GM06990 (cell line): Measurements from ENCODE around the gene LINGO3.

ENCODE experiments used
- DNase-seq: peaks from one replicate; pipeline ENCODE4 v3.0.0-alpha.2; 2011; ENCODE audit not compliant: insufficient read length; ENCODE audit errors: extremely low read depth
- H3K27me3 ChIP-seq: replicated peaks from 2 replicates; pipeline ENCODE4 v1.6.0; 2011; ENCODE audit warnings: low read length; ENCODE audit not compliant: control insufficient read depth, insufficient read depth
- H3K36me3 ChIP-seq: 2 replicates; pipeline ENCODE4 v1.5.1; 2011; ENCODE audit warnings: low read length; ENCODE audit not compliant: control insufficient read depth, insufficient read depth
- H3K4me3 ChIP-seq: replicated peaks from 2 replicates; pipeline ENCODE4 v1.5.1; 2011; ENCODE audit warnings: low read depth, mild to moderate bottlenecking, control low read depth, low read length
- TF ChIP-seq, protein P1 (sequence below): IDR thresholded peaks from 2 replicates; pipeline ENCODE4 v1.5.1; 2011; ENCODE audit warnings: low read length, control low read depth, mild to moderate bottlenecking, inconsistent platforms; ENCODE audit not compliant: insufficient read depth, poor library complexity, severe bottlenecking

Gene LINGO3

DNA sequence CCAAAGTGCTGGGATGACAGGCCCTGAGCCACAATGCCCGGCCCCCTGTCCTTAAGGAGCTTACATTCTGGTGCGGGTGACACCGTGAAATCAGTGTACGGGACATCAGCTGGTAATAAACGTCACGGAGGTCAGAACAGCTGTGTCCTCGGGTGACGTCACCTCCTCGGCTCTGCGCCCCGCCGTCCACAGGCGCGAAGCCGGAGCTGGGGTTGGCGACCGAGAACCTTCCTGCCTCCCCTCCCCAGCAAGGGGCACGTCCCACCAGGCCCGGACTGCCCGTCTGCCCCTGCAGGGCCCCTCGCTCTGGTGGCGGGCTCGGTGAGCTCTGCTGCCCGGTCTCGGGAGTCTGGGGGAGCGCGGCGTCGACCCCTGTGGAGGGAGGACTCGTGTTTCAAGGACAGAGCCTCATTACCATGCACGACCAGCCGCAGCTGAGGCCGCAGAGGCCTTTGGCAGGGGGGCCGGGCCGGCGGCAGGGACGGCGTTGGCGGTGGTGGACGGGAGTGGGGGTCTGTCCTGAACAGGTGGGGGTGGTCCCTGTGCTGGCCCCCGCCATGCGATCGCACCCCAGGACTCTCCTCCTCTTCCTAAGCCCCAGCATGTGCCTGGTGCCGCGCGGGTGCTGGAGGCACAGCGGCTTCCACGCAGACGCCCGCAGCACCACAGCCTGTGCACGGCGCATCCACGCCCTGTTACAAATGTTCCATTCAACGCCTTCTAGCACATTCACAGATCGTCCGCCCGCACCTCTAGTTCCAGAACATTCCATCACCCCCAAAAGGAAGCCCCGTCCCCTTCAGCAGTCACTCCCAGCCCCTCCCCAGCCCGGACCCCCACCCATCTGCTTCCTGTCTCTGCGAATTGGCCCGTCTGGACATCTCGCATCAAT, 5.4 kb downstream of the LINGO3 start:
- no peaks in the 10 kb centered on the region; the same call in 1 of the 2 replicates for H3K27me3 ChIP-seq
- no peak overlapping the region for H3K4me3 ChIP-seq
- TF ChIP-seq, protein P1, sequence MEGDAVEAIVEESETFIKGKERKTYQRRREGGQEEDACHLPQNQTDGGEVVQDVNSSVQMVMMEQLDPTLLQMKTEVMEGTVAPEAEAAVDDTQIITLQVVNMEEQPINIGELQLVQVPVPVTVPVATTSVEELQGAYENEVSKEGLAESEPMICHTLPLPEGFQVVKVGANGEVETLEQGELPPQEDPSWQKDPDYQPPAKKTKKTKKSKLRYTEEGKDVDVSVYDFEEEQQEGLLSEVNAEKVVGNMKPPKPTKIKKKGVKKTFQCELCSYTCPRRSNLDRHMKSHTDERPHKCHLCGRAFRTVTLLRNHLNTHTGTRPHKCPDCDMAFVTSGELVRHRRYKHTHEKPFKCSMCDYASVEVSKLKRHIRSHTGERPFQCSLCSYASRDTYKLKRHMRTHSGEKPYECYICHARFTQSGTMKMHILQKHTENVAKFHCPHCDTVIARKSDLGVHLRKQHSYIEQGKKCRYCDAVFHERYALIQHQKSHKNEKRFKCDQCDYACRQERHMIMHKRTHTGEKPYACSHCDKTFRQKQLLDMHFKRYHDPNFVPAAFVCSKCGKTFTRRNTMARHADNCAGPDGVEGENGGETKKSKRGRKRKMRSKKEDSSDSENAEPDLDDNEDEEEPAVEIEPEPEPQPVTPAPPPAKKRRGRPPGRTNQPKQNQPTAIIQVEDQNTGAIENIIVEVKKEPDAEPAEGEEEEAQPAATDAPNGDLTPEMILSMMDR = no peak
- H3K36me3 ChIP-seq = no peaks in the 10 kb centered on the region
- no peak for DNase-seq

DNA sequence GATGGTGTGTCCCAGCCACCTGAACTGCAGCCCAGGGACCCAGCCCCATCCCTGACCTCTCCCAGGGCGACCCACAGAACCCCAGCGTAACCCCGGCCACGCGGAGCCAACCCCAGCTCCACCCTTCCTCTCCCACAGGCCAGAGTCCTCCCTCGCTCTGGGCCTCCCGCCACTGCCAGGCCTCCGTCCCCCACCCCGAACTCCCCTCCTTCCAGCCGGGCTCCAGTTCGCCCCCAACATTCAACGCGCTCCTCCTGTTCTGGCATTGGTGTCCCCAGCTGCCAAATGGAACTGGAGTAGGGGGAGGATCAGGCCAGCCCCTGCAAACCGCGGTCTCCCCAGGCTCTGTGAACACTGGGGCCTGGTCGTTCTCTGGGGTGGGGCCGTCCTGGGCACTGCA, 7.4 kb downstream of the LINGO3 start:
- Histone ChIP-seq H3K36me3 (no peaks in the 10 kb centered on the region), H3K4me3 (no peak overlapping the region), H3K27me3 (no peaks in the 10 kb centered on the region; the same call in 1 of the 2 replicates)
- DNase-seq = no peak
- TF ChIP-seq, protein P1 = no peak

DNA sequence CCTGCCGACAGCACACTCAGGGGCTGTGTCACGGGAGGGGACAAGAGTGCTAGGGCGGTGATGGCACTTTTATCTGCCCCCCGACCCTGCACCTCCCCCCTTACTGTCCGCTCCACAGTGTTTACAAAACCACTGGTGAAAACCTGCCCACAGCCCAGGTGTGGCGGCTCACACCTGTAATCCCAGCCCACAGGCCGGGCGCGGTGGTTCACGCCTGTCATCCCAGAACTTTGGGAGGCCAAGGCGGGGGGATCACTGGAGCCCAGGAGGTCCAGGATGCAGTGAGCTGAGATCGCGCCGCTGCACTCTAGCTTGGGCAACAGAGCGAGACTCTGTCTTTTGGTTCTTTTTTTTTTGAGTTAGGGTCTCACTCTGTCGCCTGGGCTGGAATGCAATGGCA, 11.8 kb downstream of the LINGO3 start:
- no peak overlapping the region for H3K4me3 ChIP-seq
- TF ChIP-seq, protein P1 = no peak
- no peak for DNase-seq
- no peaks in the 10 kb centered on the region; the same call in 1 of the 2 replicates for H3K27me3 ChIP-seq
- H3K36me3 ChIP-seq = no peaks in the 10 kb centered on the region; the same call in 1 of the 2 replicates

DNA sequence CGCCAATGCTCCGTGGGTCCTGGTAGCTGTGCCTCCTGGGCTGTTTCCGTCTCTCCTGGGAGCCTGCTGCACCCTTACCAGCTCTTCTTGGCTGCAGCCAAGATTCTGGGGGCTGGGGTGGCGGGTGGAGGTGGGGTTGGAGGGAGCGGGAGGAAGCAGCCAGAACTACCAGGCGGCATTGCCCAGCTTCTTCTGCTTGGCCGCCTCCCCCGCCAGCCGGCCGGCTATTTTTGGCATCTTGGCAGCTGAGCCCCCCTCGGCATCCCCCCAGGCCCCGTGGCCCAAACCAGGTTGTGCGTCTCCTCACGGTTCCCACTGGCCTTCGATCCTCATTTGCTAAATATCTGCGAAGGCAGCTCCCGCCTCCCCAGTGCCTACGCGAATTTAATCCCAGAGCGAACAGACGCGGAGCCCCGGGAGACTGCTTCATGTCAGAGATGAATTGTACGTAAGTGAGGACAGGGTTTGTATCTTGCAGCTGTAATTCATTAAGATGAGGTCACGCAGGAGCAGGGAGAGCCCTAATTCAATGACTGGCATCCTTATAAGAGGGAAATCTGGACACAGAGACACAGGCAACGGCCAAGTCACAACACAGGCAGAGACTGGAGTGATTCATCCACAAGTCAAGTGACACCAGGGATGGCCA, 13.1 kb downstream of the LINGO3 start:
- DNase-seq = no peak
- H3K4me3 ChIP-seq = no peak overlapping the region
- no peaks in the 10 kb centered on the region for H3K27me3 ChIP-seq
- TF ChIP-seq, protein P1 = no peak
- H3K36me3 ChIP-seq = no peaks in the 10 kb centered on the region; the same call in 1 of the 2 replicates

DNA sequence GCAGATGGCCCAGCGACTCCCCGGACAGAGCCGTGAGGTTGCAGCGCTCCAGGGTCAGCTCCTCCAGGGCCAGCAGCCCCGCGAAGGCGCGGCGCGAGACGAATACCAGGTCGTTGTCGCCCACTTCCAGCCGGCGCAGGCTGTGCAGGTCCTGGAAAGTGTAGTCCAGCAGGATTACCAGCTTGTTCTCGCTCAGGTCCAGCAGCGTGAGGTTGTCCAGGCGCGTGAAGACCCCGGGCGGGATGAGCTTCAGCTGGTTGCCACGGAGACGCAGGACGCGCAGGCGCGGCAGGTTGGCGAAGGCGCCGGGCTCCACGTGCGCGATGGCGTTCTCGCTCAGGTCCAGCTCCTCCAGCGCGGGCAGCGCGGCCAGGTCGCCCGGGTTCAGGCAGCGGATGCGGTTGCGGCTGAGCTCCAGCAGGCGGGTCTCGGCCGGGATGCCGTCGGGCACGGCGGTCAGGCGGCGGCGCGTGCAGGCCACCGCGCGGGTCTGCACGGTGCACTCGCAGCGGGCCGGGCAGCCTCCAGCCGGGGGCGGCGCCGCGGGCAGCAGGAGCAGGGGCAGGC, 16.7 kb downstream of the LINGO3 start:
- H3K4me3 ChIP-seq = peak overlapping the region; percentile 64
- TF ChIP-seq, protein P1 = no peak

More for the DNA sequence above, 16.7 kb downstream of the LINGO3 start:
- DNase-seq = no peak
- H3K27me3 ChIP-seq = no peaks in the 10 kb centered on the region
- no peaks in the 10 kb centered on the region; the same call in 1 of the 2 replicates for H3K36me3 ChIP-seq
